Medulla oblongata (tissue), 1 donor: ENCODE data around the gene BRSK2.

Experiments used
- DNase-seq: peaks from one replicate; pipeline ENCODE4 v3.0.0-alpha.2; 2015; ENCODE audit errors: extremely low spot score

BRSK2 gene

GRCh38 chr11:1375955-1376258, 13.8 kb upstream of the BRSK2 start:
- no peak for DNase-seq

- no peak for DNase-seq
Measured at GRCh38 chr11:1377231-1377780, 12.4 kb upstream of the BRSK2 start.

GRCh38 chr11:1381793-1382425, 7.8 kb upstream of the BRSK2 start:
- DNase-seq: no peak

DNA sequence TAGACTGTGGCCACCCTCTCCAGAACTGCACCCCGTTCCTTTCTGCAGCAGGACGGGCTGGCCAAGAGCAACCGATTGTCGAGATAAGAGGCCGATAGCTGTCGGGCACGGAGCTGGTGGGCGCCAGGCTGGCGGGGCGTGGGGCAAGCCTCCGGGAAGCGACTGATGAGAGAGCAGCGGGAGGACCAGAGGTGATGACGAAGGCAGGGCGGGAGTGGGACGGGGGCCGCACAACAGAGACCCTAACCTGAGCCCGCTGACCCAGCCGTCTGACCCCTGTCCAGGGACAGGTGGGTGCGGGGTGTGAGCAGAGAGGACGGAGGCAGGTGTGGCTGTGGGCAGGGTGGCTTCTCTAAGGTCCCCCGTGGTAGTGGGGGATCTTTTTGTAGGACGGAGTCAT, 7.3 kb upstream of the BRSK2 start:
- DNase-seq: no peak

GRCh38 chr11:1382831-1383607, 6.7 kb upstream of the BRSK2 start:
- DNase-seq: peak; percentile 85

DNA sequence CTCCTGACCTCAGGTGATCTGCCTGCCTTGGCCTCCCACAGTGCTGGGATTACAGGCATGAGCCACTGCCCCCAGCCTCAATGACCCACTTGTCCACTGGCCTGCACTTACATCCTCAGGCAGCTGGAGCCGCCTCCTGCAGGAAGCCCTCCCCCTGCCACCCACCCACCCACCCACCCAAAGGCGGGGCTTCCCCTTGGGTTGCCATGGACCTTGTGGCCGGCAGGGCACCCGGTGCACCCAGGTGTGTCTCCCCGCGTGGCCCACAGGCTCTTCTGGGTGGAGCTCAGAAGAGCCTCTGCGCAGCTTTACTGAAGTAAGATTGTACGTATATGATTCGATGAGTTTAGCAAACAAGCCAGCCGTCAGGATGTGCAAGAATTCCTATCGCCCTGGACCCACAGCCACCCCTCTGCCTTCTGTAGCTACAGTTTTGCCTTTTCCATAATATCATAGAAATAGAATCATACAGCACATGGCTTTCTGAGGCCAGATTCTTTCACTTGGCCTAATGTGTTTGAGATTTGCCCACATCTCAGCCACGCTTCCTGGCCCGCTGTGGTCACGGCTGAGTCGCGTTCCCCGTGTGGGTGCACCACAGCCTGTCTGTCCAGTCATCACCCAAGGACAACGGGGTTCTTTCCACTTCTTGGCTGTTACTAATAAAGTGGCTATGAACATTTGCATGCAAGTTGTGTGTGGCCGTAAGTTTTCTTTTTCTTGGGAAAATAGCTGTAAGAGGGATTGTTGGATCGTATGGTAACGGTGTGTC, 5.3 kb upstream of the BRSK2 start:
- DNase-seq: no peak

- no peak for DNase-seq
Measured at GRCh38 chr11:1387521-1387920, 2.2 kb upstream of the BRSK2 start.

DNA sequence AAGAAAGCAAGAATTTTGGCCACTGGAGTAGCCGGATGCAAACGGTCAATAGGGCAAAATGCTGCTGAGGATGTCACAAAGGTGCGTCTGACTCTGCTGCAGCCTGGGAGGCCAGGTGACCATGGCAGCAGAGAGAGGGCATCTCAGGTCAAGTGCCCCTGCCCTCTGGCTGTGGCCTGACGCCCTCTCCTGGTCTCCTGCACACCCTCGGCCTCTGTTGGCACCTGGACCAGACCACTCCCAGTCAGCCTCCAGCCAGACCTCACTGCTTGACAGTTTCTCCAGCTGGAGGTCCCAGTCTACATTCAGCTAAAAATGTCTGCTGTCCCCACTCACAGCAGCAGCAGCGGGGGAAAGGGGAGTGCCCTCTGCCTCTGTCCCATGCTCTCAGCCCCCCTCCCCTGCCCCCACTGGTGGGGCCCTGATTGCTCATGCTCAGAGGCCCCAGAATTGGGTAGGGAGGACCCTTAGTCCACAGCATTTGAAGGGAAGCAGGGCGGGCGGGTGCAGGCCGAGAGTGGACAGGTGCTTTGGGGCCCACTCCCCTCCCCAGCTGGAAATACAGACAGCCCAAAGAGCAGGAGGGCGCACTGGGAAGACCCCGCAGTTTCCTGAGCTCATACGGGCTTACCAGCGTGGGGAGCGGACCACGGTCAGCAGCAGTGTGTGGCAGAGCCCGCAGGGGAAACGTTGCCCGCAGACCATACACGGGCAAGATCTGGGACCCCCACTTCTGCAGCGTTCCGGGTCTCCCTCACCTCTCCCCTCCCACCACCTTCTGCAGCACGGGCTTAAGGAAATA, 1.6 kb upstream of the BRSK2 start:
- no peak for DNase-seq

GRCh38 chr11:1388763-1389102, 1.0 kb upstream of the BRSK2 start:
- no peak for DNase-seq

- peak; percentile 95 for DNase-seq
Measured at GRCh38 chr11:1389103-1389931, 417 bp upstream of the BRSK2 start.

DNA sequence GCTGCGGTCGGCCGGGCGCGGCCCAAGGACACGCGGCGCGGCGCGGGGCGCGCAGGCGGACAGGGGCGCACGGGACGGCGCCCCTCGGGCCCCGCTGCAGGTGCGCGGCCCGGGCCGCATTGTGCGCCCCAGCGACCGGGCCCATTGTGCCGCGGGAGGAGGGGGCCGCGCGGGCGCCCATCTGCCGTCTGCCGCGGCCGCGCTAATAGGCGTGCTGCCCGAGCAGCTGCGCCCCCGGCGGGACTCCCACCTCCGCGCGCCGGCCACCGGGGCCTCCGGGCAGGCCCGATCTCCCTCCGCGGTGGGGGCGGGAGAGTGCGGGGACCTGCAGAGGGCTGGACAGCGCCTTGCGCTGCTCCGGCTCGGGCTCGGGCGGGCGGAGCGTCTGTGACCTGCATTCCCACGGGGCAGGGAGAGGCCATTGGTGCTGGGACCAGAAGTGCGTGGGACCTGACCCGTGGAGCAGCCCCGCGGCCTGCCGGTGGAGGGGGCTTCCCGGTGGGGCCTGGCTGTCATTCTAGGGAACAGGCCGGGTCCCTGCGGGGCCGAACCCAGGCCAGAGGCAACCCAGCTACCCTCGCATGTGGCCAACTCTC, 933 bp downstream of the BRSK2 start:
- DNase-seq: peak; percentile 31

- DNase-seq: peak; percentile 53
Measured at GRCh38 chr11:1391165-1392075, 1.7 kb downstream of the BRSK2 start.

GRCh38 chr11:1392111-1392510, 2.4 kb downstream of the BRSK2 start:
- DNase-seq: no peak

DNA sequence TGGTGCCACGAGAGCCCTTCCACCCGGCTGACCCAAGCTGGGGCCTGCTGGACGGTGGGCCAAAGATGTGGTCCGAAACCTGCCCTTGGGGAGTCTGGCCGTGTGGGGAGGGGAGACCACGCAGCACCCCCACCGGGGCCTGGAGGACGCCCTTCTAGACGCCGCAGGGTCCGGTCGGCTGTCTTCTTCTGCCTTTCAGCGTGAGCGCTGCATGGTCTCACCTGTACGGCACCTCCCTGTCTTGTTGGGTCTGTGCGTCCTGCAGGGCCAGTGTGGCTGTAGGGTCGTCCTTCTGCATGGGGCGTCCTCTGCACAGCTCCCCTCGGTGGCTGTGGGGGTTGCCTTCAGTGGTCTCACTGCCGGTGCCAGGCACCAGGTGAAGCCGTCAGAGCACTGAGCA, 2.8 kb downstream of the BRSK2 start:
- DNase-seq: no peak

GRCh38 chr11:1393038-1393710, 3.4 kb downstream of the BRSK2 start:
- DNase-seq: no peak

- no peak for DNase-seq
Measured at GRCh38 chr11:1394936-1395772, 5.4 kb downstream of the BRSK2 start.

GRCh38 chr11:1395773-1396374, 6.1 kb downstream of the BRSK2 start:
- DNase-seq: no peak
